T-helper 2 cell (primary cell): ENCODE data around the gene ADCY7.
"Not testable (repeated sequence)": the region's sequence is repeated elsewhere in the genome, so short reads cannot be mapped to it uniquely, and the experiment has no call there.

Experiments
- DNase-seq, 5 experiments: peaks; one replicate each; pipeline versions ENCODE4 v3.0.0 to v3.0.0-alpha.2; 2012 to 2022

Gene ADCY7

DNA sequence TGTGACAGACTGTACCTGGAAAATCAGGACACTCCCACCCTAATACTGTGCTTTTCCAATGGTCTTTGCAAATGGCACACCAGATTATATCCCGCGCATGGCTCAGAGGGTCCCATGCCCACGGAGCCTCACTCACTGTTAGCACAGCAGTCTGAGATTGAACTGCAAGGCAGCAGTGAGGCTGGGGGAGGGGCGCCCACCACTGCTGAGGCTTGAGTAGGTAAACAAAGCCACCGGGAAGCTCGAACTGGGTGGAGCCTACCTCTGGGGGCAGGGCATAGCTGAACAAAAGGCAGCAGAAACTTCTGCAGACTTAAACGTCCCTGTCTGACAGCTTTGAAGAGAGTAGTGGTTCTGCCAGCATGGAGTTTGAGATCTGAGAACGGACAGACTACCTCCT, 77.2 kb downstream of the ADCY7 start:
- DNase-seq, result not testable (repeated sequence)

DNA sequence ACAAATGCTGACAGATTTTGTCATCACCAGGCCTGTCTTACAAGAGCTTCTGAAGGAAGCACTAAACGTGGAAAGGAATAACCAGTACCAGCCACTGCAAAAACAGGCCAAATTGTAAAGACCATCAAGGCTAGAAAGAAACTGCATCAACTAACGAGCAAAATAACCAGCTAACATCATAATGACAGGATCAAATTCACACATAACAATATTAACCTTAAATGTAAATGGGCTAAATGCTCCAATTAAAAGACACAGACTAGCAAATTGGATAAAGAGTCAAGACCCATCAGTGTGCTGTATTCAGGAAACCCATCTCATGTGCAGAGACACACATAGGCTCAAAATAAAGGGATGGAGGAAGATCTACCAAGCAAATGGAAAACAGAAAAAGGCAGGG, 78.9 kb downstream of the ADCY7 start:
- not testable (repeated sequence) for DNase-seq

- no peak for DNase-seq
Measured at GRCh38 chr16:50351116-50351515, 84.8 kb downstream of the ADCY7 start.

DNA sequence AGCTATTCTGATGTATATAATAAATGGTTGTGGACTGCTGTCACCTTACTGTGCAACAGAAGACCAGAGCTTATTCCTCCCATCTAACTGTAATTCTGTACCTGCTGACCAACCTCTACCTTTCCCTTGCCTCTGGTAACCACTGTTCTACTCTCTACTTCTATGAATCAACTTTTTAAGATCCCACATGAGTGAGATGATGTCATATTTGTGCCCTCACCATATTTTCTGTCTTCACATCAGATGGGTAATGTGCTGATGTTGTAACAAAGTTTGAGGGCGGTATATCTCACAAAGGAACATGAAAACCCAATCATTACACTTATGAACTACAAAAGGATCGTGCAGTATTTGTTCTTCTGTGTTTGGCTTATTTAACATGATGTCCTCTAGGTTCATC, 85.6 kb downstream of the ADCY7 start:
- DNase-seq, result no peak

DNA sequence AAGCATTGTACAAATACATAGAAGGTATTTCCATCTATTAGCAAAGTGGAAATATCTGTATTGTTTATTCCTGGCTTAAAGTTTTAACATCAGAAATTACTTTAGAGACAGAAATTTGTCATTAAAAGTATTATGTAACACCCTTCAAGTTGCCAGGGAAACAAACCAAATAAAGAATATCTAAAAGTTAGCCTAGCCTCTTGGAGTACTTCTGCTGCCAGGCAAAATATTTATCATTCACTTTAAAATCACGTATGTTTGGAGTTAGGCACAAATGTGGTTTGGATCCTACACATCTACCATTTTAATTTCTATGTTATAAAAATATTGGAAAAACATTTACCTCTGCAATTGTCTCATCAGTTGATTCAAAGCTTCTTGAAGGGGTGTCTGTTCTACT, 87.7 kb downstream of the ADCY7 start:
- no peak for DNase-seq

DNA sequence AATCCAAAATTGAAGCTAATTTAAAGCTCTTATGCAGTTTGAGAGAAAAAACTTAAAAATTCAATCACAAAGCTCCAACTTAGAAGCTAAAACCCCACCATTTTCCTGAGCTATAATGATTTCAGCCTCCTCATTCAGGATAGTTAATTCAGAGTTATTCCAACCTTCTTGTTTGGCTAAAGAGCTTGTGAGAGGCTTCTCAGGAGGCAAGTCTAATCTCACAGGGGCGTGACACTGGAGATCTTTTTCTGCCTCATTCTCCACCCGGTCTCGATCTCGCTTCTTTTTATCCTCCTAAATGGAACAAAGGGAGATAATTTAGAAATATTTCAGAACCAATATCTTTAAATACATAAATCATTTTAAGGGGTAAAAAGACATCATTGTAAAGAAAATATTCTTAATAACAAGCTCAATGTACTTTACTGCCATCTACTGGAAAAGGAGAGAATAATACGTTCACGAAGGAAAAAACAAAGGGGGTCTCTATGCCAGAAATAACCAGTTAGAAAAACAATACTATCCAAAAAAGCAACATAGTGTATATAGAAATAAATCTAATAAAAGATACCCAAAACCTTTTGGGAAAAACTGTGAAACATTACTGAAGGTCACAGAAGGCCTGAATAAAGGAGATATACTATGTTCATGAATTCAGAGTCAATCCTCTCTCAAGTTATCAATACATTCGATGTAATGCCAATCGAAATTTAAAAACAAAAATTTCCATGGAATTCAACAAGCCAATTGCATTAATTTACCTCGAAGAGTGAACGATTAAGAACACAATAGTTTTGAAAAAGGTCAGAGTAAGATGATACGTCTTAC, 88.5 kb downstream of the ADCY7 start:
- DNase-seq, result peak in 2 of 5 experiments; percentile 15 to 24

GRCh38 chr16:50359626-50360025, 93.3 kb downstream of the ADCY7 start:
- no peak for DNase-seq

- no peak for DNase-seq
Measured at GRCh38 chr16:50360033-50360778, 93.9 kb downstream of the ADCY7 start.

DNA sequence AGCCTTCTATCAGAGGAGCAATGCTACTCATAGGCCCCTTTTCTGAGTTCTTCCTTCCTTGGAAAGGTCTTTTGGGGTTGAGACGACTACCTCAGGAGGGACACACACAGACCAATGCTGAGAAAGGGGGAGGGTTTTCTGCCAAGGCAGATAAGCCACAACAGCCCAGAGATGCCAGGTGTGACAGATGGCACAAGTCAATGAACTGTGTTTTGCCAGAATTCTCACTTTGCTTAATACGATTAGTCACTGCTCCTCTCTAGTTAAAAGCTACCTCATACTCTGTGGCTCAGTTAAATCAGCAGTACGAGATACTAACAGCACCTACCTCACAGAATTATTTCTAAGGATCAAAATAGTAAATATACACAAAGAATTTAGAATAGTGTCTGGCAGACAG, 94.4 kb downstream of the ADCY7 start:
- DNase-seq, result no peak

GRCh38 chr16:50363656-50364055, 97.3 kb downstream of the ADCY7 start:
- no peak for DNase-seq

- no peak for DNase-seq
Measured at GRCh38 chr16:50365791-50366575, 99.6 kb downstream of the ADCY7 start.
